ENCODE results near the gene PTPRN. TPM values are rescaled to one million over a fixed set of nuclear protein-coding genes. Genes with fewer than 3 reads are reported as not detected.

The PTPRN gene
- total RNA-seq, 2 donors from 2014 or later, result 0.09 to 6.6 TPM

DNA sequence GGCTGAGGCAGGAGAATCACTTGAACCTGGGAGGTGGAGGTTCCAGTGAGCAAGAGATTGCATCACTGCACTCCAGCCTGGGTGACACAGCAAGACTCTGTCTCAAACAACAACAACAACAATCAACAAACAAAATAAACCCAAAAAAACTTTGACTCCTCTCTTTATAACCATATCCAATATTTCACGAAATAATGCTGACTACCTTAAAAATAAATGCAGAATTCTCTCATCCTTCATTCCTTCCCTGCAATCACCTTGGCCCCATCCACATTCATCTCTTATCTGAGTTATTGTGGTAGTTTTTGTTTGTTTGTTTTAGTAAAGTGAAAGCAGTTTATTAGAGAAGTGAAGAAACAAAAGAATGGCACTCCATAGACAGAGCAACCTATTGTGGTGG is 3.2 kb downstream of the PTPRN start:
- TF ChIP-seq, protein P1, sequence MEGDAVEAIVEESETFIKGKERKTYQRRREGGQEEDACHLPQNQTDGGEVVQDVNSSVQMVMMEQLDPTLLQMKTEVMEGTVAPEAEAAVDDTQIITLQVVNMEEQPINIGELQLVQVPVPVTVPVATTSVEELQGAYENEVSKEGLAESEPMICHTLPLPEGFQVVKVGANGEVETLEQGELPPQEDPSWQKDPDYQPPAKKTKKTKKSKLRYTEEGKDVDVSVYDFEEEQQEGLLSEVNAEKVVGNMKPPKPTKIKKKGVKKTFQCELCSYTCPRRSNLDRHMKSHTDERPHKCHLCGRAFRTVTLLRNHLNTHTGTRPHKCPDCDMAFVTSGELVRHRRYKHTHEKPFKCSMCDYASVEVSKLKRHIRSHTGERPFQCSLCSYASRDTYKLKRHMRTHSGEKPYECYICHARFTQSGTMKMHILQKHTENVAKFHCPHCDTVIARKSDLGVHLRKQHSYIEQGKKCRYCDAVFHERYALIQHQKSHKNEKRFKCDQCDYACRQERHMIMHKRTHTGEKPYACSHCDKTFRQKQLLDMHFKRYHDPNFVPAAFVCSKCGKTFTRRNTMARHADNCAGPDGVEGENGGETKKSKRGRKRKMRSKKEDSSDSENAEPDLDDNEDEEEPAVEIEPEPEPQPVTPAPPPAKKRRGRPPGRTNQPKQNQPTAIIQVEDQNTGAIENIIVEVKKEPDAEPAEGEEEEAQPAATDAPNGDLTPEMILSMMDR (IDR thresholded peaks at IDR 0.05), result no peak
- no peak for TF ChIP-seq POLR2AphosphoS5 (IDR thresholded peaks at IDR 0.05)
- H3K27ac ChIP-seq, result no peak overlapping the region
- 82% methylated on average over 1 of the region's 1 CpG for WGBS
- H3K4me3 ChIP-seq, result no peak overlapping the region
- H3K36me3 ChIP-seq, result no peaks in the 10 kb centered on the region
- no peak for DNase-seq (ENCODE audit: low spot score)
- H3K27me3 ChIP-seq (replicated peaks; ENCODE audit: insufficient read depth), result peaks cover 9% of the 10 kb centered on the region
- H3K9me3 ChIP-seq, result no peaks in the 10 kb centered on the region
- intact Hi-C loops (cut with DNase I), result no loop called here
- no peaks in the 10 kb centered on the region for H3K4me1 ChIP-seq (replicated peaks)

DNA sequence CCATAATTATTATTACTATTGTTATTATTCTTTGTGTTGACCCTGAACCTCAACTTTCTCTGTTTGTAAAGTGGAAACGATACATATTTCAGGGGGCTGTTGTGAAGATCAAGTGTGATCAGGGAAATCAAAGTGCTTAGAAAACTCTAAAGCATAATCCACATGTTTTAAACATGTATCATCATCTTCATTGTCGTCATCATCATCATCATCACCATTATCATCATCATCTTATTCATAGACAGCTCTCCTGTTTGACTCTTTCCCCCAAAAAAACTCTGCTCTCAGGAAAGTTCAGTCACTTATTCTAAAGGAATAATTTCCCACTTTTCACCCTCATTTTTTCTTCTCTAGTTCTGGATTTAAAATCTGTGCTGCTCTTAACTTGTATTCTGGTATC is 5.0 kb downstream of the PTPRN start:
- Histone ChIP-seq H3K27me3 (replicated peaks; ENCODE audit: insufficient read depth) (peaks cover 6% of the 10 kb centered on the region), H3K36me3 (no peaks in the 10 kb centered on the region), H3K9me3 (no peaks in the 10 kb centered on the region), H3K27ac (no peak overlapping the region), H3K4me1 (replicated peaks) (no peaks in the 10 kb centered on the region), H3K4me3 (no peak overlapping the region)
- 51% methylated on average over 2 of the region's 2 CpGs for WGBS
- TF ChIP-seq POLR2AphosphoS5 (IDR thresholded peaks at IDR 0.05) (no peak), POLR2A (IDR thresholded peaks at IDR 0.05) (no peak)
- TF ChIP-seq, protein P1 (IDR thresholded peaks at IDR 0.05), result no peak
- DNase-seq (ENCODE audit: low spot score), result no peak
- intact Hi-C loops (cut with DNase I), result no loop called here

DNA sequence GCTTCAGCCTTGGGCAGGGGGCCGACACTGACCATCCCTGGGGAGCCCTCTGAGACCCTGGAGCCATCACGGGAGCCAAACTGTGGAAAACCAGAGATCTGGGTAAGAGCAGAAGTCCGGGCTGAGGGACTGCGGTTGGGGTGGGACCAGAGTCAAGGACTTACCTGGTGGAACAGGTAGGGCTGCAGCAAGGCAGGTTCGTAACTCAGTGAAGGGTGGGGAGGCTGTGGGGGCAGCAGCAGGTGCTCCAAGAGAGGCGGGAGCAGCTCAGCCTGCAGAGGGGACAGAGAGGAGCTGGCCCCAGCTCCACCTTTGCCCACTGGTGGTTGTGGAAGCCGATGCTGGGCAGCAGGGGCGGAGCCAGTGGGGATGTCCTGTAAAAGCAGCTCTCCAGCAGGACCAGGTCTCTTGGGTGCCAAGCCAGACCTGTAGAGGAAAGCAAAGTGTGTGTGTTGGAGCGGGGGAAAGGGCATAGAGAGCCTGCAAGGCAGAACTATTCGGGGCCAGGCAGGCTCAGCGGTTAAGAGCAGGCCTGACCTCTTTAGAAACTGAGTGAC is 6.7 kb downstream of the PTPRN start:
- Histone ChIP-seq H3K9me3 (no peaks in the 10 kb centered on the region), H3K27ac (no peak overlapping the region), H3K4me3 (no peak overlapping the region), H3K36me3 (no peaks in the 10 kb centered on the region), H3K4me1 (replicated peaks) (no peaks in the 10 kb centered on the region), H3K27me3 (replicated peaks; ENCODE audit: insufficient read depth) (peaks cover 2% of the 10 kb centered on the region)
- intact Hi-C loops (cut with DNase I), result no loop called here
- no peak for DNase-seq (ENCODE audit: low spot score)
- TF ChIP-seq, protein P1 (IDR thresholded peaks at IDR 0.05), result no peak
- TF ChIP-seq POLR2A (IDR thresholded peaks at IDR 0.05), result no peak
- TF ChIP-seq POLR2AphosphoS5 (IDR thresholded peaks at IDR 0.05), result no peak
- WGBS, result 63% methylated on average over 11 of the region's 11 CpGs

DNA sequence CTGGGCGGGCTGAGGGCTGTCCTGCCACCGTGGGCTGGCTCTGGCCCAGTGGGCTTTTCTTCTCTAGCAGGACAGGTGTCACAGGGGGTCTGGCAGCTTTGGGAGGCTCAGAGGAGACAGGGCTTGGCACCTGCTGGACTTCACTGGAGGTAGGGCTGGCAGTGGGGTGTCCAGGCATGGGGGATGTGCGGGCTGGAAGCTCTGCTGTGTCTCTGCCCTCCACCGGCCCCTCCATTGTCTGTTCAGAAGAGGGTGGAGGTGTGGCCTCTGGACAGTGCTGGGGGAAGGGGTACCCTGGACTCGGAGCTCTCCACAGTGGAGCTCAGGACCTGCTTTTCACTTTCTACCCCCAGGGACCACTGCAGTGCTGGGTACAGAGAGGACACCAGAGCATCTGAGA is 9.2 kb downstream of the PTPRN start:
- H3K27ac ChIP-seq, result no peak overlapping the region
- no peaks in the 10 kb centered on the region for H3K36me3 ChIP-seq
- H3K9me3 ChIP-seq, result no peaks in the 10 kb centered on the region
- no peak for DNase-seq (ENCODE audit: low spot score)
- WGBS, result 58% methylated on average over 5 of the region's 5 CpGs
- intact Hi-C loops (cut with DNase I), result no loop called here
- no peak overlapping the region for H3K4me3 ChIP-seq
- no peak for TF ChIP-seq POLR2A (IDR thresholded peaks at IDR 0.05)
- no peak for TF ChIP-seq POLR2AphosphoS5 (IDR thresholded peaks at IDR 0.05)
- TF ChIP-seq, protein P1 (IDR thresholded peaks at IDR 0.05), result no peak
- H3K4me1 ChIP-seq (replicated peaks), result no peaks in the 10 kb centered on the region
- peaks cover 2% of the 10 kb centered on the region for H3K27me3 ChIP-seq (replicated peaks; ENCODE audit: insufficient read depth)

DNA sequence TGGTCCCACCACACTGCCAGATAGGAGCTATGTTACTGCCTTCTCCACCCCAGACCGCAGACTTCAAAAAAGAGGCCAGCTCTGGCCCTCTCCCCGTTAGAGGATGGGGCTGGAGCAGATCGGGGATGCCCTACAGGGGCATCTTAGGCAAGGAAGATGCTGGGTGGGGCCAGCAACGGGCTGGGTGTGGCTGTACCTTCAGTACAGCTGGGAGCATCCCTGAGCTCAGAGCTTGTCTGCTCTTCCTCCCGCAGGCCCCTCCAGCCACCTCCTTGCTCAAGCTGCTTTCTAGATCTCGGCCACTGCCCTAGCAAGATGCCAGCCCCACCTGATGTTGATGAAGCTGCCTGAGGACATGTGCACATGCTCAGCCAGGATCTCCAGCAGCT is 9.8 kb downstream of the PTPRN start:
- intact Hi-C loops (cut with DNase I), result loop anchor here (10.0 kb wide), 2 partner anchors 85 to 235 kb away; partner anchors contain the start of gene ABCB6

More for the DNA sequence above, 9.8 kb downstream of the PTPRN start:
- DNase-seq (ENCODE audit: low spot score), result no peak
- no peak overlapping the region for H3K27ac ChIP-seq
- H3K27me3 ChIP-seq (replicated peaks; ENCODE audit: insufficient read depth), result peaks cover 2% of the 10 kb centered on the region
- no peaks in the 10 kb centered on the region for H3K36me3 ChIP-seq
- 80% methylated on average over 6 of the region's 6 CpGs for WGBS
- no peaks in the 10 kb centered on the region for H3K4me1 ChIP-seq (replicated peaks)
- no peak overlapping the region for H3K4me3 ChIP-seq
- TF ChIP-seq POLR2AphosphoS5 (IDR thresholded peaks at IDR 0.05), result no peak
- TF ChIP-seq, protein P1 (IDR thresholded peaks at IDR 0.05), result no peak
- no peak for TF ChIP-seq POLR2A (IDR thresholded peaks at IDR 0.05)
- no peaks in the 10 kb centered on the region for H3K9me3 ChIP-seq

Data from prostate gland (tissue), 2 donors.